NCI-H2196 (cell line): ENCODE results near the gene ZNF618.
"Not testable (repeated sequence)": the region's sequence is repeated elsewhere in the genome, so short reads cannot be mapped to it uniquely, and the experiment has no call there.

Source experiments
- DNase-seq: peaks from one replicate; lab custom pipeline; 2025; ENCODE audit not compliant: unreplicated experiment; lab: John Stamatoyannopoulos, UW

ZNF618 gene

DNA sequence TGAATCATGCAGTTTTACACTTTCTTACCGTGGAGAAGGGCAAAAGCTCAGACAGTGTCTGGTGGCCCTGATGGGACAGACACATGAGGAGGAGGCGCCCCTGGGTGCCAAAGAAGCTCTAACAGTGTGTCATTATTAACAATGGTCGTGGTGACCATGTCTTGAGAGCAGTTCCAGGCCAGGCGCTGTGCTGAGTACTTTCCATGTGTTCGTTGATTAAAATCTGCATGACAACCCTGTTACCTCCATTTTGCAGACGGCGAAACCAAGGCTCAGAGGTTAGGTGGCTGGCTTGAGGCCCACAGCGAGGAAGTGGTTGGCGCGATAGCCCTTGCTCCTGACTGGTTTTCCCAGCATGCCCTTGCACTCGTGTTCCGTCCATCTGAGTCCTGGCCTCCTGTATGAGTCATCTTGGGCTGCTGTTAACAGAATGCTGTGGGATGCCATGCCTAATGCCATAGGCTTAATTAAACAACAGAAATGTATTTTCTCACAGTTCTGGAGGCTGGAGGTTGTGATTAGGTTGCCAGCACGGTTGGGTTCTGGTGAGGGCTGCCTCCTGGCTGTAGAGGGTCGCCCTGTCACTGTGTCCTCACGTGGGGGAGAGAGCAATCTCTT, 110.0 kb downstream of the ZNF618 start:
- no peak for DNase-seq

DNA sequence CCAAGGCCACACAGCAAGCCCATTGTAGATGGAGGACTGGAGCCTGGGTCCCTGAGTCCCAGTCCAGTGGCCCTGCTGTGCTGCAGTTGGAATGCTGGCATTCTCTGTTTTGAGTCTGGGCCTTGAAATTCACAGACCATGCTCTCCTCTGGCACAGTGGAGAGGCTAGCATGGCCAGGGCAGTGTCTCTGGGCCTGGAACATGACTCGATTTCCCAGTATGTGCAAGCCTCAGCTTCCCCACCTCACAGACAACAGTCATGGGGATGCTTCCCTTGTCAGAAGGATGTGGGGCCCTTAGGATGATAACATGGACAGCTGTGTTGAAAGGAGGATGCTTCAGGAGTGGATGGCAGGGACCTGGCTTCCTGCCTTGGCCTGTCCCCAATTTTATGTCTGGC, 110.8 kb downstream of the ZNF618 start:
- DNase-seq: no peak

GRCh38 chr9:113987526-113987925, 111.4 kb downstream of the ZNF618 start:
- no peak for DNase-seq

GRCh38 chr9:113988385-113989016, 112.4 kb downstream of the ZNF618 start:
- DNase-seq: no peak

GRCh38 chr9:113989017-113989713, 113.1 kb downstream of the ZNF618 start:
- no peak for DNase-seq

GRCh38 chr9:113989714-113990569, 113.8 kb downstream of the ZNF618 start:
- DNase-seq: no peak

- DNase-seq: no peak
Measured at GRCh38 chr9:113990570-113990907, 114.4 kb downstream of the ZNF618 start.

- no peak for DNase-seq
Measured at GRCh38 chr9:113990975-113991471, 114.9 kb downstream of the ZNF618 start.

DNA sequence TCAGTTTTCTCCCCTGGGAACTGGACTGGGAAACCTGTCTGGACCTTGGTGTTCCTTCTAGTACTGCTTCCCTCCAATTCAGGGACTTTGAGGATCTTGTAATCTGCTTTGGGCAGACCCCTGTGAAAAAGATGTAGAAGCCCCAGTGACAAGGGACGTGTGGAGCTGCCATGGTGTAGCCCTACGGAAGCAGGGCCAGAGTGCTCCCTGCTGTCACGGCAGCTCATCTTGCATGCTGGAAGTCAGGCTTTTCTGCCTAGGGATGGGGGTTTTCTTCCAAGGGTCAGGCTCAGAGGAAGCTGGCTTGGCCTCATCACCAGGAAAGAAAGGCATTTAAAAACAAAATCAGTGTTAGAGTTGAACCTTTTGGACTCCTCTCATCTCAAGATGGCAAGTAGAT, 115.6 kb downstream of the ZNF618 start:
- DNase-seq: no peak

GRCh38 chr9:113992276-113992951, 116.3 kb downstream of the ZNF618 start:
- DNase-seq: peak; percentile 54

- DNase-seq: no peak
Measured at GRCh38 chr9:113992994-113993393, 116.9 kb downstream of the ZNF618 start.

- peak; percentile 90 for DNase-seq
Measured at GRCh38 chr9:113993838-113994540, 117.9 kb downstream of the ZNF618 start.

- DNase-seq: no peak
Measured at GRCh38 chr9:113995401-113995800, 119.3 kb downstream of the ZNF618 start.

GRCh38 chr9:113995963-113996362, 119.9 kb downstream of the ZNF618 start:
- no peak for DNase-seq

- DNase-seq: no peak
Measured at GRCh38 chr9:113996531-113997001, 120.5 kb downstream of the ZNF618 start.

DNA sequence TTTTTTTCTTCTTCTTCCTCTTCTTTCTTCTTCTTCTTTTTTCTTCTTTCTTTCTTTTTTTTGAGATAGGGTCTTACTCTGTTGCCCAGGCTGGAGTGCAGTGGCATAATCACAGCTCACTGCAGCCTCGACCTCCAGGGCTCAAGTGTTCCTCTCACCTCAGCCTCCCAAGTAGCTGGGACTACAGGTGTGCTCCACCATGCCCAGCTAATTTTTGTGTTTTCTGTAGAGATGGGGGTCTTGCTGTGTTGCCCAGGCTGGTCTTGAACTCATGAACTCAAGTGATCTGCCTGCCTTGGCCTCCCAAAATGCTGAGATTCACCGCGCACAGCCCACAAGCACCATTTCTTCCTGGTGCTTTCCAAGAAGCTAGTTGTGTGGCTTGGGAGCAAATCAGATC, 121.0 kb downstream of the ZNF618 start:
- DNase-seq: not testable (repeated sequence)

GRCh38 chr9:113997610-113998009, 121.5 kb downstream of the ZNF618 start:
- DNase-seq: no peak

- DNase-seq: no peak
Measured at GRCh38 chr9:113998114-113998513, 122.0 kb downstream of the ZNF618 start.

- DNase-seq: no peak
Measured at GRCh38 chr9:113998525-113999255, 122.6 kb downstream of the ZNF618 start.
